Neural cell (in vitro differentiated cells): ENCODE data around the gene BCAP29. TPM values are rescaled to one million over a fixed set of nuclear protein-coding genes. Genes with fewer than 3 reads are reported as not detected.

Experiments used
- H2AFZ ChIP-seq: fragments of 200-600, 300-800 bp; sonication (generic), shearing (Covaris generic); 2 replicates; pipeline ENCODE4 v1.6.0; 2014; ENCODE audit warnings: low read depth, mild to moderate bottlenecking, antibody characterized with exemption, low read length, moderate library complexity
- H3F3A ChIP-seq: fragments of 200-600 bp; shearing (Covaris generic); 2 replicates; pipeline ENCODE4 v1.6.1; 2016; ENCODE audit warnings: mild to moderate bottlenecking, moderate library complexity, mixed read lengths, antibody characterized with exemption, low read length; ENCODE audit not compliant: insufficient read depth, poor library complexity, severe bottlenecking
- H3K27ac ChIP-seq: fragments of 200-600, 300-800 bp; sonication (generic), shearing (Covaris generic); 2 replicates; pipeline ENCODE4 v1.5.1; 2014; ENCODE audit warnings: mild to moderate bottlenecking, low read length, moderate library complexity
- H3K27me3 ChIP-seq: fragments of 300-800, 200-600 bp; sonication (generic), shearing (Covaris generic); 2 replicates; pipeline ENCODE4 v1.6.0; 2014; ENCODE audit warnings: mild to moderate bottlenecking, low read depth, low read length, moderate library complexity; ENCODE audit not compliant: insufficient read depth
- H3K36me3 ChIP-seq: fragments of 300-800, 200-600 bp; sonication (generic), shearing (Covaris generic); 2 replicates; pipeline ENCODE4 v1.5.1; 2014; ENCODE audit warnings: mild to moderate bottlenecking, antibody characterized with exemption, low read length, moderate library complexity; ENCODE audit not compliant: insufficient read depth
- H3K4me2 ChIP-seq: fragments of 300-800, 200-600 bp; sonication (generic), shearing (Covaris generic); 2 replicates; pipeline ENCODE4 v1.6.0; 2014; ENCODE audit warnings: mild to moderate bottlenecking, low read length
- H3K4me3 ChIP-seq: fragments of 300-800, 200-600 bp; sonication (generic), shearing (Covaris generic); 2 replicates; pipeline ENCODE4 v1.5.1; 2014; ENCODE audit warnings: mild to moderate bottlenecking, low read length, moderate library complexity
- H3K79me2 ChIP-seq: fragments of 200-600 bp; shearing (Covaris generic); replicated peaks from 2 replicates; pipeline ENCODE4 v1.6.0; 2014; ENCODE audit warnings: mild to moderate bottlenecking, low read length, moderate library complexity; ENCODE audit not compliant: insufficient read depth
- H3K9ac ChIP-seq: fragments of 300-800, 200-600 bp; sonication (generic), shearing (Covaris generic); 2 replicates; pipeline ENCODE4 v1.6.1; 2016; ENCODE audit warnings: mild to moderate bottlenecking, low read length, mixed read lengths
- H3K9me2 ChIP-seq: fragments of 200-600 bp; shearing (Covaris generic); 2 replicates; pipeline ENCODE4 v1.6.1; 2016; ENCODE audit warnings: mild to moderate bottlenecking, low read length, mixed read lengths; ENCODE audit not compliant: insufficient read depth
- H3K9me3 ChIP-seq: fragments of 200-600, 300-800 bp; sonication (generic), shearing (Covaris generic); 2 replicates; pipeline ENCODE4 v1.6.1; 2016; ENCODE audit warnings: mild to moderate bottlenecking, mixed run types, low read length, moderate library complexity, mixed read lengths
- H4K20me1 ChIP-seq: fragments of 200-600 bp; shearing (Covaris generic); 2 replicates; pipeline ENCODE4 v1.6.1; 2016; ENCODE audit warnings: mild to moderate bottlenecking, mixed run types; ENCODE audit not compliant: insufficient read depth
- CTCF ChIP-seq: fragments of 450-650 bp; IDR thresholded peaks from 2 replicates; pipeline ENCODE4 v1.5.1; 2014; ENCODE audit warnings: antibody characterized with exemption, mild to moderate bottlenecking, moderate library complexity; ENCODE audit not compliant: poor library complexity, severe bottlenecking
- EZH2 ChIP-seq: fragments of 200-600, 300-800 bp; shearing (Covaris generic), sonication (generic); IDR thresholded peaks from 2 replicates; pipeline ENCODE4 v1.6.1; 2014; ENCODE audit warnings: antibody characterized with exemption, low read length, borderline replicate concordance, mild to moderate bottlenecking; ENCODE audit not compliant: insufficient read depth, poor library complexity, severe bottlenecking
- MXI1 ChIP-seq: fragments of 450-650 bp; conservative IDR thresholded peaks from 2 replicates; pipeline ENCODE4 v1.6.1; 2014; ENCODE audit warnings: antibody characterized with exemption, mild to moderate bottlenecking; ENCODE audit not compliant: poor library complexity, severe bottlenecking
- POLR2AphosphoS5 ChIP-seq: IDR thresholded peaks from 2 replicates; pipeline ENCODE4 v1.6.1; 2012
- RAD21 ChIP-seq: fragments of 450-650 bp; conservative IDR thresholded peaks from 2 replicates; pipeline ENCODE4 v1.6.1; 2014; ENCODE audit warnings: antibody characterized with exemption, mild to moderate bottlenecking, moderate library complexity
- REST ChIP-seq: IDR thresholded peaks from 2 replicates; pipeline ENCODE4 v1.6.1; 2012; ENCODE audit warnings: borderline replicate concordance
- SMC3 ChIP-seq: fragments of 450-650 bp; conservative IDR thresholded peaks from 2 replicates; pipeline ENCODE4 v1.6.1; 2014; ENCODE audit warnings: antibody characterized with exemption, mild to moderate bottlenecking, moderate library complexity; ENCODE audit not compliant: poor library complexity
- TAF1 ChIP-seq: IDR thresholded peaks from 2 replicates; pipeline ENCODE4 v1.6.1; 2012; ENCODE audit warnings: low read depth
- polyA plus RNA-seq: library from polyadenylated mRNA; depleted of rRNA; stranded (reverse); fragments of >200 nt; gene quantifications from 2 replicates; pipeline ENCODE4 v1.2.3, GENCODE V29; 2014

The BCAP29 gene
- polyA plus RNA-seq, 1 donor from 2014 or later: 51.5 TPM

DNA sequence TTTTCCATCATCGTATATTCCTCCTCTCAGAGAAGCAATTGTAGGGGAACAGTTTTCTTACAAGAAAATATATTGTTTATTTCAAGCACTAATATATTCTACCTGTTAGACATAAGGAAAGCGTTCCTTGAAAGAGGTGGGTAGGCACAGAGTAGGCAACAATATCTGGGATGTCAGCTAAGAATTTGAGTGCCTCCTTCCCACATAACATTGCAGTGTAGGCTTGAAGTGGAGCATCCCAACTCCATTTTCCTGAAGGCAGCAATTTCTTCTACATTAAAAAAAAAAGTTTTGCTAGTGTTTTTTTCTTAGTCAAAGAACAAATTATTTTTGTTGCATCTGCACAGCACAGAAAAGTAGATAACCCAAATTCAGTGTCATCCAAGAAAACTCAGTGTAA, 20.8 kb downstream of the BCAP29 start:
- no peak for TF ChIP-seq POLR2AphosphoS5
- Histone ChIP-seq H3F3A (no peaks in the 10 kb centered on the region), H3K9me3 (no peaks in the 10 kb centered on the region), H3K36me3 (peaks cover 3% of the 10 kb centered on the region), H2AFZ (no peak overlapping the region), H3K27ac (no peak overlapping the region), H4K20me1 (no peaks in the 10 kb centered on the region), H3K27me3 (no peaks in the 10 kb centered on the region), H3K9ac (no peak overlapping the region), H3K4me3 (no peak overlapping the region), H3K9me2 (no peaks in the 10 kb centered on the region), H3K79me2 (no peaks in the 10 kb centered on the region), H3K4me2 (no peak overlapping the region)

GRCh38 chr7:107605218-107605815, 25.3 kb downstream of the BCAP29 start:
- H3K27ac ChIP-seq: no peak overlapping the region

More at GRCh38 chr7:107605218-107605815, 25.3 kb downstream of the BCAP29 start:
- TF ChIP-seq POLR2AphosphoS5: no peak
- no peak for TF ChIP-seq REST
- no peak for TF ChIP-seq EZH2
- TF ChIP-seq TAF1: no peak
- TF ChIP-seq RAD21: no peak
- TF ChIP-seq SMC3: no peak
- no peak for TF ChIP-seq MXI1
- TF ChIP-seq CTCF: no peak
- H3K36me3 ChIP-seq: peaks cover 2% of the 10 kb centered on the region
- no peaks in the 10 kb centered on the region for H3K9me2 ChIP-seq
- H3K4me2 ChIP-seq: no peak overlapping the region
- no peak overlapping the region for H3K9ac ChIP-seq
- H2AFZ ChIP-seq: no peak overlapping the region
- no peaks in the 10 kb centered on the region for H3F3A ChIP-seq
- H3K27me3 ChIP-seq: no peaks in the 10 kb centered on the region
- H3K79me2 ChIP-seq: no peaks in the 10 kb centered on the region
- no peak overlapping the region for H3K4me3 ChIP-seq
- H3K9me3 ChIP-seq: no peaks in the 10 kb centered on the region
- H4K20me1 ChIP-seq: no peaks in the 10 kb centered on the region
